Ishikawa (cell line): ENCODE data around the gene NR1I3.

ENCODE experiments used
- EP300 ChIP-seq: IDR thresholded peaks from 2 replicates; pipeline ENCODE4 v1.6.1; 2012; ENCODE audit warnings: borderline replicate concordance
- RAD21 ChIP-seq: IDR thresholded peaks from 2 replicates; pipeline ENCODE4 v1.6.1; 2012; ENCODE audit warnings: low read depth
- REST ChIP-seq: IDR thresholded peaks from 2 replicates; pipeline ENCODE4 v1.6.1; 2012; ENCODE audit warnings: low read depth, mild to moderate bottlenecking

- TF ChIP-seq REST (no peak), EP300 (no peak), RAD21 (no peak)
These were observed 41.9 kb downstream of the NR1I3 start for GRCh38 chr1:161196111-161196510.
